Mucosa of stomach (tissue), 1 donor: ENCODE results near the gene TMEM126B.
"Not testable (repeated sequence)": the region's sequence is repeated elsewhere in the genome, so short reads cannot be mapped to it uniquely, and the experiment has no call there.

Source experiments
- H3K27me3 ChIP-seq: one replicate; pipeline ENCODE4 v1.7.0; 2013; ENCODE audit warnings: mild to moderate bottlenecking, low read length; ENCODE audit not compliant: control insufficient read depth, insufficient read depth
- H3K36me3 ChIP-seq: one replicate; pipeline ENCODE4 v1.7.0; 2013; ENCODE audit warnings: low read length; ENCODE audit not compliant: control insufficient read depth, insufficient read depth
- H3K4me1 ChIP-seq: one replicate; pipeline ENCODE4 v1.7.0; 2013; ENCODE audit warnings: mild to moderate bottlenecking, low read length; ENCODE audit not compliant: control insufficient read depth, insufficient read depth
- H3K4me3 ChIP-seq: one replicate; pipeline ENCODE4 v1.7.0; 2013; ENCODE audit warnings: low read length
- H3K9ac ChIP-seq: one replicate; pipeline ENCODE4 v1.7.0; 2013; ENCODE audit warnings: mild to moderate bottlenecking, low read length, moderate library complexity
- H3K9me3 ChIP-seq: one replicate; pipeline ENCODE4 v1.7.0; 2013; ENCODE audit warnings: mild to moderate bottlenecking, low read length, moderate library complexity; ENCODE audit not compliant: control insufficient read depth
- donor health status: Pancreatic carcinoma.

TMEM126B gene

GRCh38 chr11:85627998-85628770, at the start of gene TMEM126B:
Gene TMEM126B, plus strand, starts transcription at chr11:85628593. Its CDS starts 15 bp downstream, at chr11:85628608.
- Histone ChIP-seq H3K4me3 (peak within 1 kb of the TSS; percentile 90), H3K36me3 (no peaks in the 10 kb centered on the region), H3K9me3 (no peaks in the 10 kb centered on the region), H3K9ac (peak within 1 kb of the TSS; percentile 84), H3K4me1 (peaks cover 4% of the 10 kb centered on the region), H3K27me3 (no peaks in the 10 kb centered on the region)

GRCh38 chr11:85582111-85582510, 46.3 kb upstream of the TMEM126B start:
- Histone ChIP-seq H3K9me3 (no peaks in the 10 kb centered on the region), H3K4me1 (no peaks in the 10 kb centered on the region), H3K4me3 (no peak overlapping the region), H3K27me3 (no peaks in the 10 kb centered on the region), H3K36me3 (no peaks in the 10 kb centered on the region), H3K9ac (no peak overlapping the region)

- Histone ChIP-seq H3K4me1 (no peaks in the 10 kb centered on the region), H3K9ac (no peak overlapping the region), H3K4me3 (no peak overlapping the region), H3K27me3 (no peaks in the 10 kb centered on the region), H3K9me3 (no peaks in the 10 kb centered on the region), H3K36me3 (no peaks in the 10 kb centered on the region)
Measured at GRCh38 chr11:85589373-85589772, 39.0 kb upstream of the TMEM126B start.

- Histone ChIP-seq H3K4me1 (no peaks in the 10 kb centered on the region), H3K36me3 (no peaks in the 10 kb centered on the region), H3K9ac (no peak overlapping the region), H3K9me3 (no peaks in the 10 kb centered on the region), H3K27me3 (no peaks in the 10 kb centered on the region), H3K4me3 (no peak overlapping the region)
Measured at GRCh38 chr11:85590848-85591483, 37.4 kb upstream of the TMEM126B start.

GRCh38 chr11:85595285-85595884, 33.0 kb upstream of the TMEM126B start:
- no peak overlapping the region for H3K4me3 ChIP-seq
- H3K9me3 ChIP-seq = no peaks in the 10 kb centered on the region
- H3K4me1 ChIP-seq = no peaks in the 10 kb centered on the region
- no peaks in the 10 kb centered on the region for H3K36me3 ChIP-seq
- no peak overlapping the region for H3K9ac ChIP-seq
- H3K27me3 ChIP-seq = no peaks in the 10 kb centered on the region

GRCh38 chr11:85596886-85597285, 31.5 kb upstream of the TMEM126B start:
- no peaks in the 10 kb centered on the region for H3K27me3 ChIP-seq
- H3K9ac ChIP-seq = no peak overlapping the region
- no peaks in the 10 kb centered on the region for H3K4me1 ChIP-seq
- no peaks in the 10 kb centered on the region for H3K36me3 ChIP-seq
- no peaks in the 10 kb centered on the region for H3K9me3 ChIP-seq
- no peak overlapping the region for H3K4me3 ChIP-seq

- Histone ChIP-seq H3K9ac (no peak overlapping the region), H3K27me3 (no peaks in the 10 kb centered on the region), H3K36me3 (no peaks in the 10 kb centered on the region), H3K4me3 (no peak overlapping the region), H3K4me1 (no peaks in the 10 kb centered on the region), H3K9me3 (no peaks in the 10 kb centered on the region)
Measured at GRCh38 chr11:85599083-85599482, 29.3 kb upstream of the TMEM126B start.

GRCh38 chr11:85602526-85603213, 25.7 kb upstream of the TMEM126B start:
- H3K4me3 ChIP-seq = no peak overlapping the region
- no peaks in the 10 kb centered on the region for H3K4me1 ChIP-seq
- no peaks in the 10 kb centered on the region for H3K27me3 ChIP-seq
- H3K9ac ChIP-seq = no peak overlapping the region
- H3K9me3 ChIP-seq = no peaks in the 10 kb centered on the region
- H3K36me3 ChIP-seq = no peaks in the 10 kb centered on the region

- H3K36me3 ChIP-seq = no peaks in the 10 kb centered on the region
- H3K27me3 ChIP-seq = no peaks in the 10 kb centered on the region
- no peaks in the 10 kb centered on the region for H3K9me3 ChIP-seq
- no peaks in the 10 kb centered on the region for H3K4me1 ChIP-seq
- H3K9ac ChIP-seq = no peak overlapping the region
- H3K4me3 ChIP-seq = no peak overlapping the region
Measured at GRCh38 chr11:85603220-85603619, 25.2 kb upstream of the TMEM126B start.

- not testable (repeated sequence) for H3K27me3 ChIP-seq, H3K4me1 ChIP-seq, H3K9me3 ChIP-seq, H3K36me3 ChIP-seq, H3K4me3 ChIP-seq, H3K9ac ChIP-seq
Measured at GRCh38 chr11:85606237-85606636, 22.2 kb upstream of the TMEM126B start.

- H3K27me3 ChIP-seq, H3K4me3 ChIP-seq, H3K9me3 ChIP-seq, H3K4me1 ChIP-seq, H3K9ac ChIP-seq, H3K36me3 ChIP-seq: not testable (repeated sequence)
Measured at GRCh38 chr11:85608621-85609020, 19.8 kb upstream of the TMEM126B start.

GRCh38 chr11:85609286-85609685, 19.1 kb upstream of the TMEM126B start:
- not testable (repeated sequence) for H3K4me3 ChIP-seq, H3K9me3 ChIP-seq, H3K27me3 ChIP-seq, H3K4me1 ChIP-seq, H3K9ac ChIP-seq, H3K36me3 ChIP-seq
